HepG2 (cell line): ENCODE results near the gene MAP2K7.

ENCODE experiments used
- BCL6 ChIP-seq: IDR thresholded peaks from 2 replicates; pipeline ENCODE4 v1.6.1; 2016; ENCODE audit warnings: missing genetic modification reagents, missing compliant biosample characterization
- JUNB ChIP-seq: sonication (generic); formaldehyde crosslinking; IDR thresholded peaks from 2 replicates; pipeline ENCODE4 v1.8.0; 2022; ENCODE audit warnings: missing genetic modification reagents, mild to moderate bottlenecking, borderline replicate concordance
- KDM1A ChIP-seq: IDR thresholded peaks from 2 replicates; pipeline ENCODE4 v1.6.1; 2016; ENCODE audit warnings: missing compliant biosample characterization
- POLR2A ChIP-seq, 2 experiments: IDR thresholded peaks; 2 replicates each; pipeline ENCODE4 v1.6.1; 2011; ENCODE audit warnings: low read depth in 2 of 2, low read length in 2 of 2, mild to moderate bottlenecking in 1 of 2, moderate library complexity in 1 of 2; ENCODE audit not compliant: insufficient read depth in 1 of 2
- ZHX2 ChIP-seq, 2 experiments: sonication (generic) in 1 of 2; formaldehyde crosslinking in 1 of 2; IDR thresholded peaks; 2 replicates each; pipeline versions ENCODE4 v1.6.1 to v1.9.0; 2014 to 2022; ENCODE audit warnings: antibody characterized with exemption in 1 of 2, borderline replicate concordance in 1 of 2, inconsistent platforms in 1 of 2, low read depth in 1 of 2, missing genetic modification reagents in 1 of 2

DNA sequence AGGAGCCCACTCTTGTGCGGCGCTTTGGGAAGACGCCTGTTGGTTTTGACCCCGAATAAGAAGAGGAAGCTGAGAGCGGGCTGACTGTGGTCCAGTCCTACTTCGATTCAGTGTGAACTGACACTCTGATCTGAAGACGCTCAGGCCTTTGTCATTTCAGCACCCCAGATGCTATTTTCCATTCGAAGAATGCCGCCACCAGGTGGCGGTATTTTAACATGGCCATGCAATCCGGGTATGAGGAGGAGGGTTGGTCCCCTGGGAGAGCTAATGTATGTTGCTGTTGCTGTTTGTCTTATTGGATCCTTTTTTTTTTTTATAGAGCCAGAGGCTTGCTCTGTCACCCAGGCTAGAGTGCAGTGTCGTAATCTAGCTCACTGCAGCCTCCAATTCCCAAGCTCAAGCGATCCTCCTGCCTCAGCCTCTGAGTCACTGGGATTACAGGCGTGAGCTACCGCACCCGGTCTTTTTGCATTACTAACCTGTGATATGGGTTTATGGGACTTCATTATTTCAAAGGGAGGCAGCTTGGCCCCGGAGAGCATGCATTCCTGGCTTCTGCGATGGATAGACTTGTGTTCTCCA is 40.6 kb downstream of the MAP2K7 start:
- TF ChIP-seq ZHX2 (IDR thresholded peaks at IDR 0.05; ENCODE audit: low read depth), result no peak
- TF ChIP-seq ZHX2 (CRISPR knock-in tag; IDR thresholded peaks at IDR 0.05; ENCODE audit: borderline replicate concordance), result no peak
- TF ChIP-seq BCL6 (CRISPR knock-in tag), result no peak
- TF ChIP-seq POLR2A (IDR thresholded peaks at IDR 0.05; ENCODE audit: insufficient read depth in 1 of 2, low read depth in 2 of 2, low read length in 2 of 2), result no peak
- TF ChIP-seq JUNB (CRISPR knock-in tag), result no peak
- TF ChIP-seq KDM1A (CRISPR knock-in tag), result no peak
